Fibroblast of villous mesenchyme (primary cell): ENCODE data around the gene RNF186. TPM values are rescaled to one million over a fixed set of nuclear protein-coding genes. Genes with fewer than 3 reads are reported as not detected.
A peak's percentile ranks its signal among the peaks of the same experiment; 100 is the strongest.

Experiments used
- DNase-seq: peaks from one replicate; pipeline ENCODE4 v3.0.0-alpha.2; 2010; ENCODE audit warnings: low read depth
- H3K4me3 ChIP-seq: 2 replicates; pipeline ENCODE4 v1.5.1; 2011; ENCODE audit warnings: low read depth, mild to moderate bottlenecking, low read length
- total RNA-seq: library from RNA; depleted of rRNA; stranded (reverse); fragments of >200 nt; gene quantifications from 2 replicates; pipeline ENCODE4 v1.2.3, GENCODE V29; 2012
- TF ChIP-seq, protein P1 (sequence below): IDR thresholded peaks from 2 replicates; pipeline ENCODE4 v1.5.1; 2012; ENCODE audit warnings: low read depth, mild to moderate bottlenecking, low read length; ENCODE audit not compliant: insufficient read depth

The RNF186 gene
- total RNA-seq, 1 donor: not detected

DNA sequence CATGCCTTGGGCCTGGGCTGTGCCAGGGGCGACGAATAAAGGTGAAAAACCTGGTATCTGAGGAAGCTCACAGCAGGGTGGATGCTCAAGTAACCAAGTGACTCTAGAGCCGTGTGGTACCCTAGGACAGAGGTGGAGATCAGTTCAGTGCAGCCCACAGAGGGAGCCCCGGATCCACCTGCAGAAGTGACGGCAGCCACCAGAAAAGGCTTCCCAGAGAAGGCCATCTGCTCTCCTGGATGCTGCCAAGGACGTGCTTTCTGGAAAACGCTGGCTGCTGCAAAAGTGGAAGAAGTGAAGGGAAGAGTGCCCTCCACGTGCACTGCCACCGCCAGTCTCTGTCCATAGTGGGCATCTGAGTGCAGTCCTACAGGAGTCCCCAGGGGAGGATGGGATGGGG, 43.0 kb downstream of the RNF186 start:
- H3K4me3 ChIP-seq: no peak overlapping the region
- no peak for DNase-seq

GRCh38 chr1:19771350-19771749, 43.7 kb downstream of the RNF186 start:
- TF ChIP-seq, protein P1, sequence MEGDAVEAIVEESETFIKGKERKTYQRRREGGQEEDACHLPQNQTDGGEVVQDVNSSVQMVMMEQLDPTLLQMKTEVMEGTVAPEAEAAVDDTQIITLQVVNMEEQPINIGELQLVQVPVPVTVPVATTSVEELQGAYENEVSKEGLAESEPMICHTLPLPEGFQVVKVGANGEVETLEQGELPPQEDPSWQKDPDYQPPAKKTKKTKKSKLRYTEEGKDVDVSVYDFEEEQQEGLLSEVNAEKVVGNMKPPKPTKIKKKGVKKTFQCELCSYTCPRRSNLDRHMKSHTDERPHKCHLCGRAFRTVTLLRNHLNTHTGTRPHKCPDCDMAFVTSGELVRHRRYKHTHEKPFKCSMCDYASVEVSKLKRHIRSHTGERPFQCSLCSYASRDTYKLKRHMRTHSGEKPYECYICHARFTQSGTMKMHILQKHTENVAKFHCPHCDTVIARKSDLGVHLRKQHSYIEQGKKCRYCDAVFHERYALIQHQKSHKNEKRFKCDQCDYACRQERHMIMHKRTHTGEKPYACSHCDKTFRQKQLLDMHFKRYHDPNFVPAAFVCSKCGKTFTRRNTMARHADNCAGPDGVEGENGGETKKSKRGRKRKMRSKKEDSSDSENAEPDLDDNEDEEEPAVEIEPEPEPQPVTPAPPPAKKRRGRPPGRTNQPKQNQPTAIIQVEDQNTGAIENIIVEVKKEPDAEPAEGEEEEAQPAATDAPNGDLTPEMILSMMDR: no peak
- H3K4me3 ChIP-seq: no peak overlapping the region
- DNase-seq: no peak

More for the DNA sequence above, 43.0 kb downstream of the RNF186 start:
- TF ChIP-seq, protein P1: no peak

- TF ChIP-seq, protein P1: no peak
- DNase-seq: no peak
- no peak overlapping the region for H3K4me3 ChIP-seq
Observed at GRCh38 chr1:19770436-19771190, 44.5 kb downstream of the RNF186 start.

- no peak overlapping the region for H3K4me3 ChIP-seq
- TF ChIP-seq, protein P1: no peak
- no peak for DNase-seq
Observed at GRCh38 chr1:19769211-19769932, 45.7 kb downstream of the RNF186 start.

GRCh38 chr1:19768353-19769210, 46.5 kb downstream of the RNF186 start:
- TF ChIP-seq, protein P1: no peak
- no peak for DNase-seq
- H3K4me3 ChIP-seq: no peak overlapping the region

- H3K4me3 ChIP-seq: no peak overlapping the region
- TF ChIP-seq, protein P1: no peak
- peak; percentile 74 for DNase-seq
Observed at GRCh38 chr1:19765623-19766022, 49.5 kb downstream of the RNF186 start.
